ENCODE measurements around the gene GBP4. TPM values are rescaled to one million over a fixed set of nuclear protein-coding genes. Genes with fewer than 3 reads are reported as not detected.

Gene GBP4
- polyA plus RNA-seq, 1 of the 3 experiments (the other 2 are of a cell fraction) = 0.02 TPM

DNA sequence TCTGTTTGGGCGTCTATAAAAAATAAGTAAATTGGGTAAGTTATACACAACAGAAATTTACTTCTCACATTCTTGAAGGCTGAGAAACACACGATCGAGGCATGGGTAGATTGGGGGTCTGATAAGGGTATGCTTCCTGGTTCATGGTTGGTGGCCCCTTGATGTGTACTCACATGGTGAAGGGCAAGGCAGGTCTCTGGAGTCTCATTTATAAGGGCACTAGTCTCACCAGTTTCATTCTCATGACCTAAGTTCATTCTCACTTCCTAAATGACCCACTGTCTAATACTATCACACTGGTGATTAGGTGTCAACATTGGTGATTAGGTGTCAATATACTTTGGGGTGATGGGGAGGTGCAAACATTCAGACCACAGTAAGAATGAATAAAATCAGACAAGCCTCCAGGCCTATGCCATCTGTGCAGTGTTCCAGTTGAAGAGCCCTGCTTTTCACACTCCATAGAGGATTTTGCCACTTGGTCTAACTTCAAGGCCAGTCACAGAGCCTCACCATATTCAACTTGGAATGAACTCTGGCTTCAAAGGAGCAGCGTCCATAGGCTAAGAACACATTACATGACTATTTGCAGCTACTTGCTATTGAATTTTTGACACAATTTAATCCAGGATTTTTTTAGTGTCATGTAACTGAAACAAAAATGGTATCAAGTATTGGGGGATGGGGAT lies 2.5 kb upstream of the GBP4 start:
- H3K4me2 ChIP-seq = no peak overlapping the region
- TF ChIP-seq TEAD4 (IDR thresholded peaks at IDR 0.05; ENCODE audit: borderline replicate concordance, insufficient read depth) (no peak), FOXM1 (IDR thresholded peaks at IDR 0.05; ENCODE audit: low read depth) (no peak), EZH2phosphoT487 (IDR thresholded peaks at IDR 0.05; ENCODE audit: borderline replicate concordance, low read depth) (no peak), RAD21 (IDR thresholded peaks at IDR 0.05; ENCODE audit: low read length) (no peak), FOXJ3 (CRISPR knock-in tag; IDR thresholded peaks at IDR 0.05) (no peak), RFX5 (IDR thresholded peaks at IDR 0.05; ENCODE audit: low read length) (no peak), RCOR1 (IDR thresholded peaks at IDR 0.05; ENCODE audit: low read length) (no peak), YY1 (IDR thresholded peaks at IDR 0.05; ENCODE audit: low read depth) (no peak), NRF1 (IDR thresholded peaks at IDR 0.05; ENCODE audit: low read depth, low read length) (no peak), JUND (IDR thresholded peaks at IDR 0.05) (no peak), TCF12 (IDR thresholded peaks at IDR 0.05) (no peak), IRF3 (IDR thresholded peaks at IDR 0.05; ENCODE audit: low read depth, low read length) (no peak), FOSL2 (IDR thresholded peaks at IDR 0.05; ENCODE audit: borderline replicate concordance, low read depth) (no peak), SIN3A (IDR thresholded peaks at IDR 0.05; ENCODE audit: borderline replicate concordance, low read depth, low read length) (no peak), ELF1 (IDR thresholded peaks at IDR 0.05) (no peak)
- TF ChIP-seq, protein P1, sequence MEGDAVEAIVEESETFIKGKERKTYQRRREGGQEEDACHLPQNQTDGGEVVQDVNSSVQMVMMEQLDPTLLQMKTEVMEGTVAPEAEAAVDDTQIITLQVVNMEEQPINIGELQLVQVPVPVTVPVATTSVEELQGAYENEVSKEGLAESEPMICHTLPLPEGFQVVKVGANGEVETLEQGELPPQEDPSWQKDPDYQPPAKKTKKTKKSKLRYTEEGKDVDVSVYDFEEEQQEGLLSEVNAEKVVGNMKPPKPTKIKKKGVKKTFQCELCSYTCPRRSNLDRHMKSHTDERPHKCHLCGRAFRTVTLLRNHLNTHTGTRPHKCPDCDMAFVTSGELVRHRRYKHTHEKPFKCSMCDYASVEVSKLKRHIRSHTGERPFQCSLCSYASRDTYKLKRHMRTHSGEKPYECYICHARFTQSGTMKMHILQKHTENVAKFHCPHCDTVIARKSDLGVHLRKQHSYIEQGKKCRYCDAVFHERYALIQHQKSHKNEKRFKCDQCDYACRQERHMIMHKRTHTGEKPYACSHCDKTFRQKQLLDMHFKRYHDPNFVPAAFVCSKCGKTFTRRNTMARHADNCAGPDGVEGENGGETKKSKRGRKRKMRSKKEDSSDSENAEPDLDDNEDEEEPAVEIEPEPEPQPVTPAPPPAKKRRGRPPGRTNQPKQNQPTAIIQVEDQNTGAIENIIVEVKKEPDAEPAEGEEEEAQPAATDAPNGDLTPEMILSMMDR (IDR thresholded peaks at IDR 0.05) = no peak
- TF ChIP-seq, protein P2, sequence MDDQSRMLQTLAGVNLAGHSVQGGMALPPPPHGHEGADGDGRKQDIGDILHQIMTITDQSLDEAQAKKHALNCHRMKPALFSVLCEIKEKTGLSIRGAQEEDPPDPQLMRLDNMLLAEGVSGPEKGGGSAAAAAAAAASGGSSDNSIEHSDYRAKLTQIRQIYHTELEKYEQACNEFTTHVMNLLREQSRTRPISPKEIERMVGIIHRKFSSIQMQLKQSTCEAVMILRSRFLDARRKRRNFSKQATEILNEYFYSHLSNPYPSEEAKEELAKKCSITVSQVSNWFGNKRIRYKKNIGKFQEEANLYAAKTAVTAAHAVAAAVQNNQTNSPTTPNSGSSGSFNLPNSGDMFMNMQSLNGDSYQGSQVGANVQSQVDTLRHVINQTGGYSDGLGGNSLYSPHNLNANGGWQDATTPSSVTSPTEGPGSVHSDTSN (IDR thresholded peaks at IDR 0.05) = no peak
- TF ChIP-seq, protein P3, sequence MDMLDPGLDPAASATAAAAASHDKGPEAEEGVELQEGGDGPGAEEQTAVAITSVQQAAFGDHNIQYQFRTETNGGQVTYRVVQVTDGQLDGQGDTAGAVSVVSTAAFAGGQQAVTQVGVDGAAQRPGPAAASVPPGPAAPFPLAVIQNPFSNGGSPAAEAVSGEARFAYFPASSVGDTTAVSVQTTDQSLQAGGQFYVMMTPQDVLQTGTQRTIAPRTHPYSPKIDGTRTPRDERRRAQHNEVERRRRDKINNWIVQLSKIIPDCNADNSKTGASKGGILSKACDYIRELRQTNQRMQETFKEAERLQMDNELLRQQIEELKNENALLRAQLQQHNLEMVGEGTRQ (IDR thresholded peaks at IDR 0.05; ENCODE audit: borderline replicate concordance, low read depth, low read length) = no peak
- TF ChIP-seq, protein P4, sequence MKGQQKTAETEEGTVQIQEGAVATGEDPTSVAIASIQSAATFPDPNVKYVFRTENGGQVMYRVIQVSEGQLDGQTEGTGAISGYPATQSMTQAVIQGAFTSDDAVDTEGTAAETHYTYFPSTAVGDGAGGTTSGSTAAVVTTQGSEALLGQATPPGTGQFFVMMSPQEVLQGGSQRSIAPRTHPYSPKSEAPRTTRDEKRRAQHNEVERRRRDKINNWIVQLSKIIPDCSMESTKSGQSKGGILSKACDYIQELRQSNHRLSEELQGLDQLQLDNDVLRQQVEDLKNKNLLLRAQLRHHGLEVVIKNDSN (IDR thresholded peaks at IDR 0.05; ENCODE audit: borderline replicate concordance, low read depth) = no peak
- TF ChIP-seq, protein P5, sequence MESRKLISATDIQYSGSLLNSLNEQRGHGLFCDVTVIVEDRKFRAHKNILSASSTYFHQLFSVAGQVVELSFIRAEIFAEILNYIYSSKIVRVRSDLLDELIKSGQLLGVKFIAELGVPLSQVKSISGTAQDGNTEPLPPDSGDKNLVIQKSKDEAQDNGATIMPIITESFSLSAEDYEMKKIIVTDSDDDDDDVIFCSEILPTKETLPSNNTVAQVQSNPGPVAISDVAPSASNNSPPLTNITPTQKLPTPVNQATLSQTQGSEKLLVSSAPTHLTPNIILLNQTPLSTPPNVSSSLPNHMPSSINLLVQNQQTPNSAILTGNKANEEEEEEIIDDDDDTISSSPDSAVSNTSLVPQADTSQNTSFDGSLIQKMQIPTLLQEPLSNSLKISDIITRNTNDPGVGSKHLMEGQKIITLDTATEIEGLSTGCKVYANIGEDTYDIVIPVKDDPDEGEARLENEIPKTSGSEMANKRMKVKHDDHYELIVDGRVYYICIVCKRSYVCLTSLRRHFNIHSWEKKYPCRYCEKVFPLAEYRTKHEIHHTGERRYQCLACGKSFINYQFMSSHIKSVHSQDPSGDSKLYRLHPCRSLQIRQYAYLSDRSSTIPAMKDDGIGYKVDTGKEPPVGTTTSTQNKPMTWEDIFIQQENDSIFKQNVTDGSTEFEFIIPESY (IDR thresholded peaks at IDR 0.05; ENCODE audit: borderline replicate concordance, low read depth) = no peak
- no peaks in the 10 kb centered on the region for H3K27me3 ChIP-seq (ENCODE audit: insufficient read depth)
- ChIA-PET POLR2A (no interaction called here), CTCF (interaction anchor here (1.1 kb wide), 1 partner anchor 53 kb away, joined by 3 read pairs; no protein-coding TSS in a partner anchor)
- H3K9me3 ChIP-seq = peaks cover 5% of the 10 kb centered on the region; the same call in 1 of the 2 replicates
- H3K4me1 ChIP-seq (ENCODE audit: control insufficient read depth in 1 of 2, insufficient read depth in 2 of 2, low read depth in 1 of 2, low read length in 1 of 2) = peaks cover 11 to 17% of the 10 kb centered on the region in 2 experiments; a peak in 3 of 4 replicates
- no peaks in the 10 kb centered on the region for H4K20me1 ChIP-seq (ENCODE audit: insufficient read depth)
- no peak overlapping the region; the same call in 1 of the 2 replicates for H2AFZ ChIP-seq (ENCODE audit: low read depth)
- no peaks in the 10 kb centered on the region for H3K9me2 ChIP-seq
- H3K4me3 ChIP-seq (ENCODE audit: low read depth in 2 of 2, low read length in 1 of 2) = no peak overlapping the region
- DNase-seq = peak; percentile 18
- peaks cover 5% of the 10 kb centered on the region for H3F3A ChIP-seq (replicated peaks; ENCODE audit: insufficient read depth)
- no peaks in the 10 kb centered on the region for H3K36me3 ChIP-seq (replicated peaks in 1 of 2; ENCODE audit: control insufficient read depth in 1 of 2, insufficient read depth in 2 of 2, low read length in 1 of 2)
- H3K27ac ChIP-seq (ENCODE audit: low read depth in 2 of 2, low read length in 1 of 2) = peak overlapping the region in 1 of 2 experiments; percentile 95; a peak in 2 of 4 replicates
- no peak overlapping the region for H3K9ac ChIP-seq
- WGBS (ENCODE audit: low lambda C conversion rate) = 26% methylated on average over 4 of the region's 4 CpGs
- H3K79me2 ChIP-seq (ENCODE audit: insufficient read depth) = no peaks in the 10 kb centered on the region
